Activated CD4-positive, CD25-positive, alpha-beta regulatory T cell (primary cell): ENCODE measurements around the gene CLDN6.
"Not testable (repeated sequence)": the region's sequence is repeated elsewhere in the genome, so short reads cannot be mapped to it uniquely, and the experiment has no call there.

Experiments used
- DNase-seq, 4 experiments: peaks; one replicate each; lab custom pipeline; 2025; lab: John Stamatoyannopoulos, UW

Gene CLDN6, protein sequence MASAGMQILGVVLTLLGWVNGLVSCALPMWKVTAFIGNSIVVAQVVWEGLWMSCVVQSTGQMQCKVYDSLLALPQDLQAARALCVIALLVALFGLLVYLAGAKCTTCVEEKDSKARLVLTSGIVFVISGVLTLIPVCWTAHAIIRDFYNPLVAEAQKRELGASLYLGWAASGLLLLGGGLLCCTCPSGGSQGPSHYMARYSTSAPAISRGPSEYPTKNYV

GRCh38 chr16:3017794-3018506 is at the start of gene CLDN6:
Gene CLDN6, minus strand, starts transcription at chr16:3018183. Its CDS starts 2,162 bp downstream, at chr16:3016021.
- no peak for DNase-seq

GRCh38 chr16:3066440-3066748 is 48.4 kb upstream of the CLDN6 start:
- DNase-seq, result no peak

GRCh38 chr16:3065742-3066439 is 47.9 kb upstream of the CLDN6 start:
- DNase-seq, result no peak

- DNase-seq, result peak in 3 of 4 experiments; percentile 45 to 58 (median 46)
Measured at GRCh38 chr16:3065069-3065741, 47.2 kb upstream of the CLDN6 start, which contains the start of gene IL32. Gene IL32, plus strand, starts transcription at chr16:3065640. Its CDS starts 172 bp downstream, at chr16:3065812.

- DNase-seq, result no peak
Measured at GRCh38 chr16:3063625-3064386, 45.8 kb upstream of the CLDN6 start.

- DNase-seq, result no peak
Measured at GRCh38 chr16:3062553-3062952, 44.6 kb upstream of the CLDN6 start.

DNA sequence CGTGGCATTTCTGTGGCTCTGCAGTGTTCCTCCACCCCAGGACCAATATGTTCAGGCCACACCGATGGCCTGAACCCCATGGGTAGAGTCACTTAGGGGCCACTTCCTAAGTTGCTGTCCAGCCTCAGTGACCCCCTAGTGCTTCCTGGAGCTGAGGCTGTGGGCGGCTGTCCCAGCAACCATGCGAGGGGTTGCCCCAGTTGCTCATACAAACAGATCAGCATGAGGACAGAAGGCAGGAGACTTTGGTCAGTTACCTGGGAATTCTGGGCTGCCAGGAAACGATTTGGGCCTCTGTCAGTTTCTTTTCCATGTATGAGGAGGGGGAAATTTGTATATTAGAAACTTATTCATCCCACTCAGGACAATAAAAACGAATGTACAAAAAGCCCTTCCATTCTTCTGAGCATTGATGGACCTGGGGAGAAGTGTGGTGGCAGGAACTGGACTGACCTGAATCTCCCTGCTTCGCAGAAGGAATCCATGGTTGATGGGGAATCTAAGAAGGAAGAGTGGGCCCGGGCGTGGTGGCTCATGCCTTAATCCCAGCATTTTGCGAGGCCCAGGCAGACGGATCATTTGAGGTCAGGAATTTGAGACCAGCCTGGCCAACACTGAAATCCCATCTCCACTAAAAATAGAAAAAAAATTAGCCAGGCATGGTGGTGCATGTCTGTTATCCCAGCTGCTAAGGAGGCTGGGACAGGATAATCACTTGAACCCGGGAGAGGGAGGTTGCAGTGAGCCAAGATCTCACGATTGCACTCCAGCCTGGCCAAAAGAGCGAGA is 42.5 kb upstream of the CLDN6 start:
- no peak for DNase-seq

DNA sequence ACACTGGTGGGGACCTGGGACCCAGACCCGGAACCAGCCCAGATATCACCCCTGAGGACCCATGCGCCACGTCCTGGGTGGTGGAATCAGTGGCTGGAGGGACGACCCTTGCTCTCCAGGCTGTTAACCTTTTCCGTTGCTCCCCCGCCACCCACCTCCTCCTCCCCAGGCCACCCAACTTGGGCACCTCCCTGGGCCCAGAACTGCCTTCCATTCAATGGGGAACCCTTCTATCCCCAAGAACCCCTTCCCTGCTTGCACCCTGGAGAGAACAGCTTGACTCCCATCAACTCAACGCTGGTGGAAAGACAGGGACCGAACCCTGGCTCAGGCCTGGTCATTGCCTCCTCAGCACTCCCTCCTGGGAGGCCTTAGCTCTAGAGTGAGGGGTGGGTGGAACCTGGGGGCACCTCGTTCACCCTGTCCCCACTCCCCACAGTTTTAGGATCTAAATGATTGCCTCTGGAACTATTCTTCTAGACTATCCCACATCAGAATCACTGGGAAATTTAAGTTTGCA is 41.8 kb upstream of the CLDN6 start:
- no peak for DNase-seq

DNA sequence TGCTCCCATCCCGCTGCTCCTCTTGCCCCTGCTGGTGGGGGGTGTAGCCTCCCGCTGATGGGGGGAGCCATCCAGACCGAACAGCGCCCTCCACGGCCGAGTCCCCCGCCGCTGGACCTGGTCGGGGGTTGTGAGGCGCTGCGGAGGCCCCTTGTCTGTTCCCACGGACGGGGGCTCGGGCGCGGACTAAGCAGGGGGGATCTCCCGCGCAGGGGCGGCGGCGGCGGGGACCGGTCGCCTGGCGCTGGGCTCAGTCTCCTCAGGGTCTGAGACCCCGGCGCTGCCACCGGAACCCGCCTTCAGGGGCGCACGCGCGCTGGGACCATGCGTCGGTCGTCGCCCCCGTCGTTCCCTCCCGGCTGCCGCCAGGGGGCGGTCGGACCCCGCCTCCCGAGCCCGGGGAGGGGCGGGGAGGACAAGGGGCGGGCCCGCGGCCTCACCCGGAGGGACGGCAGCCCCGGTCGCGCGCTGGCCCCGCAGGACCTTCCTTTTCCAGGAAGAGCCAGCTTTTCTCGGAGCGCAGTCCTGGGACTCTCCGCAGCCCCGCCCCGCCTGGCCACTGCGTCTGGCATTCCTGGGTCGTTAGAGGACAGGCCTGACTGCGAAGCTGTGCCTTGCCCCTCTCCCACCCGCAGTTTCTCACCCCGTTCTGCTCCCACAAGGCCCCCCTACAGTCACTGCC is 41.2 kb upstream of the CLDN6 start:
- DNase-seq, result peak; percentile 76 to 81 (median 79)

DNA sequence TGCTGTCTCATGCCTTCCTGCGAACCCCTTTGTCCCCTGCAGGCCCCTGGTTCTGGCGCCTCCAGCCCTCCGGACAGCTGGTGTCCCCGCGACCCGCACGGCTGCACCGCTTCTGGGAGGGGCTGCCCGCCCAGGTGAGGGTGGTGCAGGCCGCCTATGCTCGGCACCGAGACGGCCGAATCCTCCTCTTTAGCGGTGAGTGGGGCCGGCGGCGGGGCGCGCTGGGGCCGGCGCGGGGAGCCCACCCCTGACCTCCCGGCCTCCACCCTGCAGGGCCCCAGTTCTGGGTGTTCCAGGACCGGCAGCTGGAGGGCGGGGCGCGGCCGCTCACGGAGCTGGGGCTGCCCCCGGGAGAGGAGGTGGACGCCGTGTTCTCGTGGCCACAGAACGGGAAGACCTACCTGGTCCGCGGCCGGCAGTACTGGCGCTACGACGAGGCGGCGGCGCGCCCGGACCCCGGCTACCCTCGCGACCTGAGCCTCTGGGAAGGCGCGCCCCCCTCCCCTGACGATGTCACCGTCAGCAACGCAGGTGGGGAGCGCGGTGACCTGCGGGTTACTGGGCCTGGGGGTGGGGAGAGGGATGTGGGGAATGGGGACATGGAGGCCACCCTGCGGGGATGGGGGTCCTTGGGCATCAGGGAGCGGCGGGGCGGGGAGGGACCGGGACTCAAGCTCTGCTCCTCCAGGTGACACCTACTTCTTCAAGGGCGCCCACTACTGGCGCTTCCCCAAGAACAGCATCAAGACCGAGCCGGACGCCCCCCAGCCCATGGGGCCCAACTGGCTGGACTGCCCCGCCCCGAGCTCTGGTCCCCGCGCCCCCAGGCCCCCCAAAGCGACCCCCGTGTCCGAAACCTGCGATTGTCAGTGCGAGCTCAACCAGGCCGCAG is 40.4 kb upstream of the CLDN6 start:
- peak in 2 of 4 experiments; percentile 31 to 32 for DNase-seq

GRCh38 chr16:3057181-3058138 is 39.5 kb upstream of the CLDN6 start:
- no peak for DNase-seq

DNA sequence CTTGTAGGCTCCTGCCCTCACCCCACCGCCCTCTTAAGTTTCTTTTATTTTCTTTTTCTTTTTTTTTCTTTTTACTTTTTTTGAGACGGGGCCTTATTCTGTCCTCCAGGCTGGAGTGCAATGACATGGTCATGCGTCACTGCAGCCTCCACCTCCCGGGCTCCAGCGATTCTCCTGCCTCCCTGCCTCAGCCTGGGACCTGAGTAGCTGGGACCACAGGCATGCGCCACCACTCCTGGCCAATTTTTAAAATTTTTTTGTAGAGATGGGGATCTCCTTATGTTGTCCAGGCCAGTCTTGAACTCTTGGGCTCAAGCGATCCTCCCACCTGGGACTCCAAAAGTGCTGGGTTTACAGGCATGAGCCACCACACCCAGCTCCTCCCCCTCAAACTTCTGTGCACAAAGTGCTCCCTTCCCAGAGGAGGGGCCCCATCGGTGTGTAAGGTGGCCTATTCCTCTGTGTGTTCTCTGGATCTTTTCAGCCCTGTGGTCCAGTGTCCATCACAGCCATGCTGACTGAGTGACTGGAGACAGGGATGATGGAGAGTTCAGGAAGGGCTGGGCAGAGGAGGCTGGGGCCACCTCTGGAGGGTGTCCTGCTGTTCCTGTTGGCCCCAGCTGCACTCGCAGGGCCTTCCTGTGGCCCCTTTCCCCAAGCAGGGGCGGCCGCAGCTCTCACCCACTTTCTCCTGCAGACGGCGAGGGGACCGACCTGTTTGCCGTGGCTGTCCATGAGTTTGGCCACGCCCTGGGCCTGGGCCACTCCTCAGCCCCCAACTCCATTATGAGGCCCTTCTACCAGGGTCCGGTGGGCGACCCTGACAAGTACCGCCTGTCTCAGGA is 38.6 kb upstream of the CLDN6 start:
- DNase-seq, result no peak

- DNase-seq, result not testable (repeated sequence)
Measured at GRCh38 chr16:3055734-3056115, 37.7 kb upstream of the CLDN6 start.

DNA sequence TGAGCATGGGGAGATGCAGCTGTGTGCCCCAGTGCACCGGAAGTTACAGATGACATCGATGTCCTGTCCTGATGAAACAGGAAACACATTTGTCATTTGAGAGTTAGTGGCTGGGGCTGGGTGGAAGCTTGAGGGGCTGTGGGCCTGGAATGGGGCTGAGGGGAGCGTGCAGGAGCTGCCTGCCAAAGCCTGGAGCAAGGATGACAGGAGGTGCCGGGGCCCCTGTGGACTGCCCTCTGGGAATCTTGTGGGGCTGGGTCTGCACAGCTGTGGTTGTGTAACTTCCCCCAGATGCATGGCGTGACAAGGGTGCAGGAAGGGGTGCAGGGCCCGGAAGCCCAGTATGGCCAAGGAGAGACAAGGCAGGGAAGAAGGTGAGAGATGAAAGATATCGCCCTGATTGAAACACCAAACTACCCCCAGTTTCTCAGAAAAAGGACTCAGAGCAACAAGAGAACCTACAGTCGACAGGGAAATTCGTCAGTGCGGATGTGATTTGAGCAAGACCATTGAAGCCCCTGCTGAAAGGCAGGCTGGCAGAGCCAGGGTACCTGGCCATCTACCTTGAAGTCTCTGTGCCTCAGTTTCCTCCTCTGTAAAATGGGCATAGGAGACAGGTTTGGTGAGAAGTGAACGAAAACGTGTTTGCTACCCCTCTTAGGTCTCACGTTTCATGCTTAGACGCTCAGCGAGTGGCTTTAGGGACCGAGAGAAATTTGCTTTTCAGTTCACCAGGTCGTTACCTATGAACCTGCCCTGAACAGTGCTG is 37.2 kb upstream of the CLDN6 start:
- no peak for DNase-seq

DNA sequence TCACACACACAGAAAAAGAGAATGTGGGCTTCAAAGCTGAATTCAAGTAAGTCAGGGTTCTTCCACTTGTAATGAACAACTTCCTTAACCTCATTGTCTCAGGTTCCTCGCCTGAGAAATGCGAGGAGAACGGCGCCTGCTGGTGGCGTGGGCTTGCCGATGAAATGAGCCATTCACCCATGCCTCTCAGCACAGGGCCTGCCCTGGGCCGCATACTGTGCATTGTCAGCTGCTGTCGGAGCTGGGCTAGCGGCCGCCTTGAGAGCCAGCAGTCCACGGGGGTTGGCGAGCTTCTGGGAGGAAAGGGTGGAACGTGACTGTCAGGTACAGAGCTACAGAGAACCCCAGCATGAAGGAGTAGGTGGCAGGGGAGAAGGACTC is 35.3 kb upstream of the CLDN6 start:
- not testable (repeated sequence) for DNase-seq
